ENCODE data around the gene JUP.

Gene JUP

DNA sequence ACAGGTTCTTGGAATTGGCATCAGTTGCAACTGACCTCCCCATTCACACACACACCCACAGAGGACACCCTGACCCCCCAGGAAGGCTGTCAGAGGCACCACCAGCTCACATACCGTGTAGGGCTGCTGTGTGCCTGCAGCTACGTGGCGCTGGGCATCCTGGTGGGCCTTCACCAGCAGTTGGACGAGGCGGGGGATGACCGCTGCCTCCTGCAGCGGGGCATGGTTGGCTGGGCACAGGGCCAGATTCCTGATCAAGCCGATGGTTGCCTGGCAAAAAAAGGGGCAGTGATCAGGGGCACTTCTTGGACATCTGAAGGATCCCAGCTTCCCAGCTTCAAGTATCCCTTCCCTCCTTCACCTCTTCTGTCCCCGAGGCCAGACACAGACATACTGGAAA, 27.9 kb downstream of the JUP start:
- DNase-seq (ENCODE audit: low read depth), result no peak

- no peak for DNase-seq (ENCODE audit: low read depth)
Measured at GRCh38 chr17:41754066-41754465, 32.4 kb downstream of the JUP start.

- no peak for DNase-seq (ENCODE audit: low read depth)
Measured at GRCh38 chr17:41751288-41751687, 35.2 kb downstream of the JUP start.

DNA sequence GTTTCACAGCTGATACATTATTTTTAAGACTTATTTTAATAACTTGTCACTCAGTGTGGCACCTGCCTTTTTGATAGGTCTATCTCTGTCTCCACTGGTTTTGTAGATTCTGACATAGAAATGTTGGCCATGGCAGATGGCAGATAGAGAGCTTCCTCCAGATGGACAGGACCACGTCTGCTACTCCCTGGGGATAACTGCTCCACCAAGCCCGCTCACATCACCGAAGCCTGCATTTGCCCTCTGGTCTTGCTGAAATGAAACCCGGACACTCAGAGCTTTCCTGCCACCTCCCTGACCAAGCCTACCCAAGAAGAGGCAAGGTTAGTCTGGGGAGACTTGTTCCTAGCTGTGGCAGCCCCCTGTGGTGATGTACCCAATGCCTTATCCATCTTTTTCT, 35.6 kb downstream of the JUP start:
- DNase-seq (ENCODE audit: low read depth), result no peak

- no peak for DNase-seq (ENCODE audit: low read depth)
Measured at GRCh38 chr17:41748275-41748674, 38.2 kb downstream of the JUP start.

DNA sequence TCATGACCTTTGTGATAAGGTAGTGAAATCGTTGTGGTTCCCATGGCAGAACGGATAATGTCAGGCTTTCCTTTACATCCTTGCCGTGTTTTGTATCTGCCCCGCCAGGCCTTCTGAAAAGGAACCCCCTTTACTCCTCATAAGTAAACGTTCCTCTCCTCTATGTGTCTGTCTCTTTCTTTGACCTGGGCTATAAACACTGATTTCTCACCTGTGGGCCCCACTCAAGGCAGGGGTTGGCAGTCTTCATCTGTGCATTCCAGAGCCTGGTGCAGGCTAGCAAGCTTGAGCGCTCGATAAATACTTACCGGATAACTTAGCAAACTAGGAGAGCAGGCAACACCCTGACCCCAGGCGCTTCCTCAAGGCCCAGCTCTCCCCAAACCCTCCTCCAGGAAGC, 44.8 kb downstream of the JUP start:
- no peak for DNase-seq (ENCODE audit: low read depth)

- DNase-seq (ENCODE audit: low read depth), result no peak
Measured at GRCh38 chr17:41740506-41740905, 46.0 kb downstream of the JUP start.

- no peak for DNase-seq (ENCODE audit: low read depth)
Measured at GRCh38 chr17:41739661-41740352, 46.7 kb downstream of the JUP start.

DNA sequence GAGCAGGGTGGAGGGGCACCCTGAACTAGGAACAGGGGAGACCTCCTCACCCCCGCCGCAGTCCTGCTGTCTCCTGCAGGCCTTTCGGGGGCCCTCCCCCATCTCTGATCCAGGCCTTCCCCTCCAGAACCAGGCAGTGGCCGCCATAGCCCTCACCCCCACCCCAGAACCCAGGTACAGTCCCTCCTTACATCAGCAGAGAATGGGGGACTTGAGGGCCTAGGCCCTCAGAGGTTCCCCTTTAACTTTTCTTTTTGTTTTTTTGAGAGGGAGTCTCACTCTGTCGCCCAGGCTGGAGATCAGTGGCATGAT, 47.8 kb downstream of the JUP start:
- no peak for DNase-seq (ENCODE audit: low read depth)

DNA sequence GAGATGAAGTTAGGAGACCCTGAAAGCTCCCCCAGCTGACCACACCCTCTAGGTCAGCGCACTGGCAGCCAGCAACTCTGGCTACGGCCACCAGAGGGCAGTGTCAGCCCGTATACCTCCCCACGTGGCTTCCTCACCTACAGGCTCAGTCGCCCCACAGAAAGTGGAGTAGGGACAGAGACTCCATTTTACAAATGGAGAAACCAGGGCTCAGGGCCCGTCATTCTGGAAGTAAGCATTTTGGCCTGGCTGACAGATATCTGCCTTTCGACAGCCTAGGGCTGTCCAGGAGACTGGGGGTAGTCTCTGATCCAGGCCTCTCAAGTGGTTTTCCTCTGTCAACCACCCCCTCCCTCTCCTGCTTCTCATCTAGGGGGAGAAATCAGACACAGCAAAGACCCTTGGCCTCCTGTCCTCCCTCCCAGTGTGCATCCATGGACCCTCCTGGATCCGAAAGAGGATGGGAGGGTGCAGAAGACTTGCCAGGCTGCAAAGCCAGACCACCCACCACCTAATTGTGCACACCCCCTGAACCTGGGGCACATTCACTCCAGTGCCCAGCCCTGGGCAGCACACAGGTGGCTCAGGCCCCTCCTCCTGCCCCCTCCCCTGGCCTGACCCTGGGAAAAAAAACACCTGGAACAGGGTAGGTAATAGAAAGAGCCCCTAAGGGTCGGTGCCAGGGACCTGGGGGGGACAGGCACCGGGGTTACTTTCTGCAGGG, 48.3 kb downstream of the JUP start:
- peak; percentile 63 for DNase-seq (ENCODE audit: low read depth)

DNA sequence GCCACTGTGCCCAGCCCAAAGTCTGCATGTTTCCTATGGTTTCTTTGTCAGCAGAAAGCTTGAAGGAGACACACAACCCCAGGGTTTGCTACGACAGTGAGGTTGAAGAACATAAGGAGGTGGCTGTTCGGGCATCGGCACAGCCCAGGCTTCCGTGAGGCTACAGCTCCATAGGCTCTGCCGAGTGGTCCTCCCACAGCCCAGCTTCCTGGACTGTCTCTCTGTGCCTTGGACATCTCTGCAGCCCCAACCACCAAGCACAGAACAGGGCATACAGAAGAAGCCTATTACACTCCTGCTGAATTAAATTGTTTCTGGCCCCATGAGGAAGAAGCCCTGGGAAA, 48.9 kb downstream of the JUP start:
- no peak for DNase-seq (ENCODE audit: low read depth)

DNA sequence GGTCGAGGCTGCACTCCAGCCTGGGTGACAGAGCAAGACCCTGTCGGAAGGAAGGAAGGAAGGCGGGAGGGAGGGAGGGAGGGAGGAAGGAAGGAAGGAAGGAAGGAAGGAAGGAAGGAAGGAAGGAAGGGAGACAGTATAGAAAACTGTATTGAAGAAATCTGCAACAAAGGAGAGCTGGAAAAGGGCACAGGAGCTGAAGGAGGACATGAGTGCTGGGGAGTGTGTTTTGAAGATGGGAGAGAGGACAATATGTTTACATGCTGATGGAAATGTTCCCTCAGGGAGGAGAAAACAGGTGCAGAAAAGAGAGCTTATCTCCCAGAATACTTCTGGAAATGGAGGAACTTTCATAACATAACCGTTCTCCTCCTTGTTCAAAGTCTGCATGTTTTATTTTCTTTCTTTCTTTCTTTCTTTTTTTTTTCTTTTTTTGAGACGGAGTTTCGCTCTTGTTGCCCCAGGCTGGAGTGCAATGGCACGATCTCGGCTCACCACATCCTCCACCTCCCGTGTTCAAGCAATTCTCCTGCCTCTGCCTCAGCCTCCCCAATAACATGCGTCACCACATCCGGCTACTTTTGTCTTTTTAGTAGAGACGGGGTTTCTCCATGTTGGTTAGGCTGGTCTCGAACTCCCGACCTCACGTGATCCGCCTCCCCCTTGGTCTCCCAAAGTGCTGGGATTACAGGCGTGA, 49.4 kb downstream of the JUP start:
- DNase-seq (ENCODE audit: low read depth), result no peak

DNA sequence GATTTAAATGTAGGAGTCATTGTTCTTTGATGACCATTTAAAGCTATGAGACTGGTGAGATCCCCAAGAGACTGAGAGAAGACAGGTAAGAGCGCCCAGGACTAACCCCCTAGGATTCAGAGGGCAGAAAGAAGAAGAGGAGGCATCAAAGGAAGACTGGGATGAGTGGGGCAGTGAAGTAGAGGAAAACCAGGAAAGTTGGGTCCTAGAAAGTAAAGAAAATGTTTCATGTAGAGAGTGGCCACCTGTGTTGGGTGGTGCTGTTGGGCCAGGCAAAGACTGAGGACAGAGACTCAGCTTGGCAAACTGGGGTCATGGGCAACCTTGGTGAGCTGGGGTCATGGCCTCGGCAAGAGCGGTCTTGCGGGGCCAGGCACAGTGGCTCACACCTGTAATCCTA, 50.8 kb downstream of the JUP start:
- DNase-seq (ENCODE audit: low read depth), result no peak

DNA sequence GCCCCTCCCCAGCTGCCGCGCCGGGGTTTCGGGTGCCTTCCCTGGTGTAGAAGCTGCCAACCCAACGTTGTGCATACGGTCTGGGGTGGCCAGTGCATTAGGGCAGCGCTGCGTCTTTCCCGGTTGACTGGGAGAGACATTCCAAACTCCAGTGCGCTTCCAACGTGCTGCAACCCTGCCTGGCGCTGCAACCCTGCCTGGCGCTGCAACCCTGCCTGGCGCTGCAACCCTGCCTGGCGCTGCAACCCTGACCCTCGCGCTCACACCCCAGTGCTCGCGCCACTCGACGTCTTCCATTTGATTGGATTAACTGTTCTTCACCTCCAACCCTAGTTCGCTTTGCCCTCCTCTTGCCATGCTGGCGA, 51.6 kb downstream of the JUP start:
- no peak for DNase-seq (ENCODE audit: low read depth)

- no peak for DNase-seq (ENCODE audit: low read depth)
Measured at GRCh38 chr17:41734139-41734948, 52.2 kb downstream of the JUP start, which contains the start of gene HAP1. Gene HAP1 (minus strand): TSS chr17:41734643. CDS start chr17:41734634, 9 bp downstream.

DNA sequence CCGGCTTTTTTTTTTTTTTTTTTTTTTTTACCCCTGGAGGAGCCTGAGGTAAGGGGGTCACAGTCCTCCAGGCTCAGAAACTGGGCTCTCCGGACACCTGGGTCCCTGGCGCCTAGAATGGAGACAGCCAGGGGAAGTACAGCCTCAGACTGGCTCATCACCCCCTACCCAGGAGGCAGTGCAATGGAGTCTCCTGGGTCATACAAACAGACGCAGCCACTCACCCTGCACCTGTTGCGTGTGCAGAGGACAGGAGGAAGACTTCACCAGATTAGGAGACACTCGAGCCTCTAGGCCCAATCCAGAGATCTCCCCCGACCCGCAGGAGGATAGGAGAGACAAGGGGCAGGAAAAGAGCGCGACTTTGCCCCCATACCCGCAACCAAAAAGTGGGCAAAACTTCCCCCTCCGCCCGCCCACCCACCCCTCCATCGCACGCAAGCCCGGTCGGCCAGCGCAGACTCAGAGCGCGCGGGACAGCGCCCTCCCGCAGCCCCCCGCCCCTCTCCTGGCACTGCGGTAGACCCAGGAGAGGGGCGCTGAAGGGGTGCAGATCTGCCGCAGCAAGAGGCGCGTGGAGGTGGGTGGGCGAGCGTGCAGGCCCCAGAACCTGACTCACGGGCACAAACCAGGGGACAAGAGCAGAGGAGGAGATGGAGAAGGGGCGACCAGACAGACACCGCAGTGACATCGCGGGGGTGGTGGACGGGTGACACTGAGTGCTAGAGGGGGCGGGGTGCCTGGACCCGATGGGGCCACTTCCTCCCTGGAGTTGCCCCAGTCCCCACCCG, 53.0 kb downstream of the JUP start:
- no peak for DNase-seq (ENCODE audit: low read depth)

DNA sequence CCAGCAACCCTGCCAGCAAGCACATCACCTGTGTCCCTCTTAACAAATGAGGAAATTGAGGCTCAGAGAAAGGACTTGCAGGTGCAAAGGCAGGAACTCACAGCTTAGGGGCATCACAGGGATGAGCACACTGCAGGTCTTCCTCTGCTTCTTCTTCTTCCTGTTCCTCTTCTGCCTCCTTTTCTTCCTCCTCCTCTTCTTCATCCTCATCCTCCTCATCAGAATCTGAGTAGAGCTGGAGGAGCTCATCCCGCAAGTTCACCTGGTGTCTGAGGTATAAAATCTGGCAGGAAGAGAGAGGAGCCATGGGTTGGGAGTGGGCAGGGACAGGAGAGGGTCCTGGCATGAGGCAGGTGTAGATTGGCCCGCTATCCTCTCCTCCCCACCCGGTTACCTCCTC, 54.7 kb downstream of the JUP start:
- no peak for DNase-seq (ENCODE audit: low read depth)

DNA sequence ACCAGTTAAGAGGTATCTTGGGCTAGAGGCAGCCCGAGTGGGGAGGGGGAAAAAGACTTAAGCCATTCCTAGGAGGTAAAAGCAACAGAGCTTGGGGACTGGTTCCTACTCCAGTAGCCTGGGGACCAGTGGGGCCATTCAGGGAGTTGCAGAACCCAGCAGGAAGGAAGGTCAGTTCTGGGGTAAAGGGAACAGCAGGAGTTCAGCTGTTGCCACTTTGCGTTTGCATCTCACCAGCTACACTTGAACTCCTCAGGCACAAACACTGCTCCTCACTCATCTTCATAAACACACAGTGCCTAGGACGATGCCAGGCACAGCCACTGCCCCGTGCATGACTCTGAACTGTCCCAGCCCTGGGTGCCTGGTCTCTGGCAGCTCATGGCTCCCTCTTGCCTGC, 56.0 kb downstream of the JUP start:
- no peak for DNase-seq (ENCODE audit: low read depth)

DNA sequence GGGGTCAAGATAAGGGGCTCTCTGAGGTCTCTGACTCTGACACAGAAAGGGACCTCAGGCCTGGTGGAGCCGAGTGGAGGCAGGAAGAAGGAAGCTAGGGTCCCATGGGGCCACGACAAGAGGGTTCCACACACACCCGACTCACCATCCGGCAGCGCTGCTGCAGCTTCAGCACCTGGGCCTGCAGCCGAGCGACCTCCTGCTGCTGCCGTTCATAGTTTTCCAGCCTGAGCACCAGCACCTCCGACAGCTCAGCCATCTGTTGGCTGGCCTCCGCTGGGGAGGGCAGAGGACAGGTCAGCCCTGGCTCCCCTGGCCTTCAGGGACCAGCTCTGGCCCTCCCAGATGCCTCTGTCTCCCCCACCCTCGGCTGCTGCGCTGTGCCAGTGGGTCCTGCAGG, 58.5 kb downstream of the JUP start:
- no peak for DNase-seq (ENCODE audit: low read depth)

- DNase-seq (ENCODE audit: low read depth), result no peak
Measured at GRCh38 chr17:41725134-41725533, 61.4 kb downstream of the JUP start.

GRCh38 chr17:41724476-41725050, 61.9 kb downstream of the JUP start:
- DNase-seq (ENCODE audit: low read depth), result no peak

All from activated T-helper 1 cell treated with Interleukin-2 at 50 U/mL for 16 hours (primary cell).